A549 (cell line): ENCODE results near the gene SNRPA. TPM values are rescaled to one million over a fixed set of nuclear protein-coding genes. Genes with fewer than 3 reads are reported as not detected.
A peak's percentile ranks its signal among the peaks of the same experiment; 100 is the strongest.
"Not testable (repeated sequence)": the region's sequence is repeated elsewhere in the genome, so short reads cannot be mapped to it uniquely, and the experiment has no call there.

Experiments used
- ATAC-seq, 2 experiments: fragments of 200-7000 bp in 1 of 2; fragments of >200 bp in 1 of 2; cut with Nextera tagmentation in 1 of 2; cut with Tn5 transposase in 1 of 2; 3 replicates each; pipeline versions ENCODE4 v1.8.0 to v1.9.1; 2018 to 2020; ENCODE audit warnings: mild to moderate bottlenecking in 1 of 2, moderate library complexity in 1 of 2
- CTCF ChIA-PET: fragments of 300-600 bp; sonication (Branson Sonifier 250); formaldehyde crosslinking; extraction: SDS; loops from one replicate; lab custom pipeline; 2021; ENCODE audit warnings: antibody characterized with exemption, inconsistent platforms; lab: Yijun Ruan, JAX
- POLR2A ChIA-PET: fragments of 350-600 bp; formaldehyde crosslinking; extraction: SDS; loops from one replicate; lab custom pipeline; 2021; ENCODE audit warnings: antibody characterized with exemption, inconsistent platforms; lab: Yijun Ruan, JAX
- DNase-seq, 2 experiments: peaks; one replicate each; pipeline versions ENCODE4 v3.0.0 to v3.0.0-alpha.2; 2011 to 2016; ENCODE audit warnings: low read depth in 1 of 2, low spot score in 1 of 2
- FAIRE-seq: peaks from 2 replicates; lab custom pipeline; 2011; peaks lifted over from hg19 to GRCh38; lab: Jason Lieb, UNC
- H3K27ac ChIP-seq, 2 experiments: fragments of >200 bp; sonication (Bioruptor Twin); formaldehyde crosslinking; 3 replicates each; pipeline ENCODE4 v1.5.1; 2016 to 2017
- H3K4me1 ChIP-seq: fragments of >200 bp; sonication (Bioruptor Twin); formaldehyde crosslinking; 3 replicates; pipeline ENCODE4 v1.6.1; 2016
- H3K4me2 ChIP-seq: fragments of >200 bp; sonication (Bioruptor Twin); formaldehyde crosslinking; 3 replicates; pipeline ENCODE4 v1.6.1; 2016
- H3K4me3 ChIP-seq: fragments of >200 bp; sonication (Bioruptor Twin); formaldehyde crosslinking; 3 replicates; pipeline ENCODE4 v1.5.1; 2016
- H3K9me3 ChIP-seq: fragments of >200 bp; sonication (Bioruptor Twin); formaldehyde crosslinking; 3 replicates; pipeline ENCODE4 v1.6.1; 2016
- CEBPB ChIP-seq, 2 experiments: fragments of >200 bp in 1 of 2; sonication (Bioruptor Twin) in 1 of 2; formaldehyde crosslinking in 1 of 2; IDR thresholded peaks; 2 replicates each; pipeline ENCODE4 v1.6.1; 2012 to 2016
- CHD2 ChIP-seq: fragments of 150-350 bp; IDR thresholded peaks from 2 replicates; pipeline ENCODE4 v1.6.1; 2014; ENCODE audit warnings: low read length; ENCODE audit not compliant: partially characterized antibody
- E2F6 ChIP-seq: IDR thresholded peaks from 2 replicates; pipeline ENCODE4 v1.6.1; 2012; ENCODE audit warnings: low read depth, borderline replicate concordance
- EP300 ChIP-seq, 2 experiments: fragments of >200 bp; sonication (Bioruptor Twin); formaldehyde crosslinking; IDR thresholded peaks; 2 replicates in 1 of 2; 3 replicates in 1 of 2; pipeline ENCODE4 v1.6.1; 2016 to 2017
- ESRRA ChIP-seq: fragments of 150-350 bp; IDR thresholded peaks from 2 replicates; pipeline ENCODE4 v1.6.1; 2014; ENCODE audit warnings: mild to moderate bottlenecking, low read length, borderline replicate concordance
- JUNB ChIP-seq: fragments of >200 bp; sonication (Bioruptor Twin); formaldehyde crosslinking; IDR thresholded peaks from 2 replicates; pipeline ENCODE4 v1.6.1; 2016
- MYC ChIP-seq: IDR thresholded peaks from 2 replicates; pipeline ENCODE4 v1.6.1; 2012; ENCODE audit warnings: mild to moderate bottlenecking, inconsistent platforms, low read length, improper control_type of control experiment, borderline replicate concordance
- RCOR1 ChIP-seq: fragments of 150-350 bp; IDR thresholded peaks from 2 replicates; pipeline ENCODE4 v1.6.1; 2014; ENCODE audit warnings: antibody characterized with exemption, low read length, low read depth
- RFX5 ChIP-seq: fragments of 450-650 bp; IDR thresholded peaks from 2 replicates; pipeline ENCODE4 v1.7.1; 2014; ENCODE audit warnings: antibody characterized with exemption, mild to moderate bottlenecking, moderate library complexity
- TFCP2L1 ChIP-seq: fragments of 250-450 bp; sonication (Bioruptor Pico); IDR thresholded peaks from 2 replicates; pipeline ENCODE4 v1.5.0; 2021; ENCODE audit warnings: mild to moderate bottlenecking
- TP53 ChIP-seq: fragments of 250-450 bp; sonication (Bioruptor Pico); IDR thresholded peaks from 2 replicates; pipeline ENCODE4 v1.5.0; 2021; ENCODE audit warnings: mild to moderate bottlenecking, moderate library complexity
- ZFP36 ChIP-seq: fragments of 450-650 bp; IDR thresholded peaks from 2 replicates; pipeline ENCODE4 v1.6.1; 2014; ENCODE audit warnings: borderline replicate concordance; ENCODE audit not compliant: partially characterized antibody
- WGBS: methylation state at CpG from one replicate; pipeline ENCODE4 v1.1.6; 2017; ENCODE audit errors: missing lambda C conversion rate; 5-methylcytosine and 5-hydroxymethylcytosine counted together
- polyA plus RNA-seq, 4 experiments: library from polyadenylated mRNA; depleted of rRNA in 3 of 4; stranded (reverse); fragments of >200 nt; fragmentation: RNase III in 1 of 4; extraction: RNeasy Plus Mini Kit Qiagen cat#74134 plus additional on column Dnase treatment in 1 of 4; gene quantifications; 2 replicates in 3 of 4; 3 replicates in 1 of 4; pipeline ENCODE4 v1.2.3, GENCODE V29; 2011 to 2017
- TF ChIP-seq, protein P1 (sequence below): fragments of >200 bp; sonication (Bioruptor Twin); formaldehyde crosslinking; IDR thresholded peaks from 3 replicates; pipeline ENCODE4 v1.5.1; 2016
- TF ChIP-seq, protein P2 (sequence below): fragments of 250-450 bp; sonication (Bioruptor Pico); IDR thresholded peaks from 2 replicates; pipeline ENCODE4 v1.5.0; 2021; ENCODE audit warnings: mild to moderate bottlenecking, moderate library complexity, borderline replicate concordance

SNRPA gene
- polyA plus RNA-seq, 2 of the 4 experiments (the other 2 are of a cell fraction) = 141 to 236 TPM

- H3K4me2 ChIP-seq, H3K4me1 ChIP-seq, H3K27ac ChIP-seq, H3K4me3 ChIP-seq, DNase-seq, POLR2A ChIA-PET, ATAC-seq, H3K9me3 ChIP-seq: not testable (repeated sequence)
- WGBS = 87% methylated on average over 2 of the region's 2 CpGs
- FAIRE-seq = peak; percentile 54
- CTCF ChIA-PET = interaction anchor here (0.6 to 1.6 kb wide), 8 partner anchors 9 to 421 kb away, joined by 3 to 5 read pairs (median 4); no protein-coding TSS in a partner anchor
Observed at GRCh38 chr19:40784146-40784545, 33.1 kb downstream of the SNRPA start.

- TF ChIP-seq EP300 (IDR thresholded peaks at IDR 0.05) (no peak), RFX5 (no peak), CHD2 (no peak), RCOR1 (no peak), TP53 (CRISPR knock-in tag) (no peak), MYC (no peak), TFCP2L1 (CRISPR knock-in tag) (no peak)
- CTCF ChIA-PET = interaction anchor here (0.6 to 1.6 kb wide), 4 partner anchors 10 to 122 kb away, joined by 3 to 5 read pairs (median 4); no protein-coding TSS in a partner anchor
- POLR2A ChIA-PET = interaction anchor here (3.1 kb wide), 2 partner anchors 7 to 13 kb away, joined by 22 to 26 read pairs; partner anchors contain the start of genes EGLN2 and RAB4B
- Histone ChIP-seq H3K4me2 (no peak overlapping the region), H3K27ac (no peak overlapping the region), H3K9me3 (no peaks in the 10 kb centered on the region), H3K4me3 (no peak overlapping the region), H3K4me1 (no peaks in the 10 kb centered on the region)
- WGBS = 57% methylated on average over 1 of the region's 1 CpG
- no peak for DNase-seq
- peak; percentile 55 to 62 for ATAC-seq
- peak; percentile 43 for FAIRE-seq
Observed at GRCh38 chr19:40785526-40785925, 34.5 kb downstream of the SNRPA start.

GRCh38 chr19:40786060-40787037 is 35.3 kb downstream of the SNRPA start:
- ATAC-seq (peak; percentile 14 to 26; a peak in 5 of 6 replicates), FAIRE-seq (no peak), DNase-seq (no peak)
- Histone ChIP-seq H3K27ac (no peak overlapping the region), H3K4me2 (no peak overlapping the region), H3K9me3 (no peaks in the 10 kb centered on the region), H3K4me3 (no peak overlapping the region), H3K4me1 (no peaks in the 10 kb centered on the region)
- ChIA-PET CTCF (interaction anchor here (0.7 to 2.4 kb wide), 12 partner anchors 9 to 151 kb away, joined by 3 to 23 read pairs (median 4); partner anchors contain the start of gene EGLN2), POLR2A (interaction anchor here (3.1 kb wide), 2 partner anchors 8 to 12 kb away, joined by 22 to 26 read pairs; partner anchors contain the start of genes EGLN2 and RAB4B)
- no peak for TF ChIP-seq E2F6
- peak; percentile 90 for TF ChIP-seq ZFP36
- TF ChIP-seq ESRRA = no peak
- TF ChIP-seq, protein P1, sequence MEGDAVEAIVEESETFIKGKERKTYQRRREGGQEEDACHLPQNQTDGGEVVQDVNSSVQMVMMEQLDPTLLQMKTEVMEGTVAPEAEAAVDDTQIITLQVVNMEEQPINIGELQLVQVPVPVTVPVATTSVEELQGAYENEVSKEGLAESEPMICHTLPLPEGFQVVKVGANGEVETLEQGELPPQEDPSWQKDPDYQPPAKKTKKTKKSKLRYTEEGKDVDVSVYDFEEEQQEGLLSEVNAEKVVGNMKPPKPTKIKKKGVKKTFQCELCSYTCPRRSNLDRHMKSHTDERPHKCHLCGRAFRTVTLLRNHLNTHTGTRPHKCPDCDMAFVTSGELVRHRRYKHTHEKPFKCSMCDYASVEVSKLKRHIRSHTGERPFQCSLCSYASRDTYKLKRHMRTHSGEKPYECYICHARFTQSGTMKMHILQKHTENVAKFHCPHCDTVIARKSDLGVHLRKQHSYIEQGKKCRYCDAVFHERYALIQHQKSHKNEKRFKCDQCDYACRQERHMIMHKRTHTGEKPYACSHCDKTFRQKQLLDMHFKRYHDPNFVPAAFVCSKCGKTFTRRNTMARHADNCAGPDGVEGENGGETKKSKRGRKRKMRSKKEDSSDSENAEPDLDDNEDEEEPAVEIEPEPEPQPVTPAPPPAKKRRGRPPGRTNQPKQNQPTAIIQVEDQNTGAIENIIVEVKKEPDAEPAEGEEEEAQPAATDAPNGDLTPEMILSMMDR = no peak
- no peak for TF ChIP-seq JUNB
- TF ChIP-seq, protein P2, sequence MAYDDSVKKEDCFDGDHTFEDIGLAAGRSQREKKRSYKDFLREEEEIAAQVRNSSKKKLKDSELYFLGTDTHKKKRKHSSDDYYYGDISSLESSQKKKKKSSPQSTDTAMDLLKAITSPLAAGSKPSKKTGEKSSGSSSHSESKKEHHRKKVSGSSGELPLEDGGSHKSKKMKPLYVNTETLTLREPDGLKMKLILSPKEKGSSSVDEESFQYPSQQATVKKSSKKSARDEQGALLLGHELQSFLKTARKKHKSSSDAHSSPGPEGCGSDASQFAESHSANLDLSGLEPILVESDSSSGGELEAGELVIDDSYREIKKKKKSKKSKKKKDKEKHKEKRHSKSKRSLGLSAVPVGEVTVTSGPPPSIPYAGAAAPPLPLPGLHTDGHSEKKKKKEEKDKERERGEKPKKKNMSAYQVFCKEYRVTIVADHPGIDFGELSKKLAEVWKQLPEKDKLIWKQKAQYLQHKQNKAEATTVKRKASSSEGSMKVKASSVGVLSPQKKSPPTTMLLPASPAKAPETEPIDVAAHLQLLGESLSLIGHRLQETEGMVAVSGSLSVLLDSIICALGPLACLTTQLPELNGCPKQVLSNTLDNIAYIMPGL (CRISPR knock-in tag) = no peak
- TF ChIP-seq CEBPB (IDR thresholded peaks at IDR 0.05) = no peak
- 93% methylated on average over 25 of the region's 25 CpGs for WGBS
